SU-DHL-6 (cell line): ENCODE results near the gene MRPL57.

ENCODE experiments used
- H2AFZ ChIP-seq: fragments of 200-600 bp; sonication (generic); 2 replicates; pipeline ENCODE4 v1.6.1; 2014; ENCODE audit warnings: low read depth, mild to moderate bottlenecking, moderate library complexity, mixed read lengths, antibody characterized with exemption, low read length; ENCODE audit not compliant: severe bottlenecking
- H3F3A ChIP-seq: fragments of 200-600 bp; shearing (Covaris generic); 2 replicates; pipeline ENCODE4 v1.6.0; 2016; ENCODE audit warnings: antibody characterized with exemption, mild to moderate bottlenecking; ENCODE audit not compliant: insufficient read depth
- H3K27ac ChIP-seq: fragments of 200-600 bp; sonication (generic); 2 replicates; pipeline ENCODE4 v1.5.1; 2016; ENCODE audit warnings: low read depth, mild to moderate bottlenecking, low read length, moderate library complexity, mixed read lengths
- H3K27me3 ChIP-seq: fragments of 200-600 bp; sonication (generic), shearing (Covaris generic); 2 replicates; pipeline ENCODE4 v1.6.0; 2014; ENCODE audit warnings: mild to moderate bottlenecking, low read length
- H3K36me3 ChIP-seq: fragments of 200-600 bp; sonication (generic); 2 replicates; pipeline ENCODE4 v1.6.1; 2014; ENCODE audit warnings: mild to moderate bottlenecking, low read length, mixed read lengths
- H3K4me2 ChIP-seq: fragments of 300-600, 200-600 bp; shearing (Covaris generic), sonication (generic); 2 replicates; pipeline ENCODE4 v1.6.0; 2014; ENCODE audit warnings: low read length, low read depth, mild to moderate bottlenecking; ENCODE audit not compliant: poor library complexity, severe bottlenecking
- H3K4me3 ChIP-seq: fragments of 200-600 bp; sonication (generic); 2 replicates; pipeline ENCODE4 v1.5.1; 2014; ENCODE audit warnings: antibody characterized with exemption, low read length, mild to moderate bottlenecking, mixed read lengths; ENCODE audit not compliant: insufficient read depth, poor library complexity, severe bottlenecking
- H3K79me2 ChIP-seq: fragments of 200-600 bp; sonication (generic); 2 replicates; pipeline ENCODE4 v1.6.1; 2014; ENCODE audit warnings: mild to moderate bottlenecking, low read length, moderate library complexity; ENCODE audit not compliant: insufficient read depth
- H3K9ac ChIP-seq: fragments of 200-600 bp; sonication (generic); 2 replicates; pipeline ENCODE4 v1.7.0; 2014; ENCODE audit warnings: mild to moderate bottlenecking, low read length
- H3K9me2 ChIP-seq: fragments of 200-600 bp; sonication (generic); replicated peaks from 2 replicates; pipeline ENCODE4 v1.6.1; 2014; ENCODE audit warnings: low read length; ENCODE audit not compliant: insufficient read depth
- H3K9me3 ChIP-seq: fragments of 200-600 bp; sonication (generic); 2 replicates; pipeline ENCODE4 v1.6.1; 2014; ENCODE audit warnings: low read length, mixed read lengths; ENCODE audit not compliant: insufficient read depth
- H4K20me1 ChIP-seq: fragments of 200-600 bp; sonication (generic); 2 replicates; pipeline ENCODE4 v1.6.1; 2014; ENCODE audit warnings: low read depth, mild to moderate bottlenecking, antibody characterized with exemption, low read length, moderate library complexity, mixed read lengths
- EZH2phosphoT487 ChIP-seq: fragments of 200-600 bp; sonication (generic), shearing (Covaris generic); conservative IDR thresholded peaks from 2 replicates; pipeline ENCODE4 v1.6.1; 2018; ENCODE audit warnings: mild to moderate bottlenecking, antibody characterized with exemption, low read length, moderate library complexity, mixed read lengths
- TF ChIP-seq, protein P1 (sequence below): fragments of 200-600 bp; sonication (generic); IDR thresholded peaks from one replicate; pipeline ENCODE4 v1.5.1; 2017; ENCODE audit warnings: antibody characterized with exemption, mild to moderate bottlenecking, low read length, moderate library complexity; ENCODE audit not compliant: insufficient read depth, poor library complexity, severe bottlenecking

The MRPL57 gene

DNA sequence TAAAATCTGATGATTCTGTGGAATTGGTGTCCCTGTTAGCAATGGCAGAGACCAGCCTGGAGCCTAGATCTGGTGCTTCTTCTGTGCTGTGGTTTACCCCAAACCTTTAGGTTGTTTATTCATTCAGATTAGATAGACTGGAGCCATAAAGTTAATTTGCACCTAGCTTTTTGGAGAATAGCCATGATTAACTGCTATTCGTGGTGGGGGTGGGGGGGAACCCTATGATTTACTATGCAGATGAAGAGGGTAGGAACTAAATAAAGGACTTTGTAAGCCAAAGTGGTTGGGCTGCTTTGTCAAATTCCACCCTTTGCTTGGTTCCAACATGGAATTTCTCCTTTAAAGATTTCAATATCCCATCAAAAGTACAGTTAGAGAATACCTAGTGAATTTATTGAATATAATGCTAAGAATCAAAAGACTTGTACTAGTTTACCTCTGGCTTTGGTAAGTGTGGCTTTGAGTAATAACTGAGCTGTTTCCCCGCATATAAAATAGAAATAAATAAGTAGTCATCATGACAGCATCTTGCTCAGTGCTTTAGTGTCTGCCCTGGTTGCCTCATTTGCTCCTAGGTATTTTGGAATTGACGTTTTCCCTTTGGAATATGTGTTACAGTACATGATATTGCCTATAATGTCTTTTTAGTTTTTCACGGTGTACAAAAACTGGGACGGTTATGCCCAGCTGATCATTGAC lies 27.8 kb upstream of the MRPL57 start:
- no peaks in the 10 kb centered on the region; the same call in 1 of the 2 replicates for H4K20me1 ChIP-seq
- H3K4me3 ChIP-seq: no peak overlapping the region
- peaks cover 20% of the 10 kb centered on the region for H3K79me2 ChIP-seq
- H3K36me3 ChIP-seq: peaks cover 12% of the 10 kb centered on the region
- H3K27ac ChIP-seq: no peak overlapping the region
- no peak for TF ChIP-seq EZH2phosphoT487
- TF ChIP-seq, protein P1, sequence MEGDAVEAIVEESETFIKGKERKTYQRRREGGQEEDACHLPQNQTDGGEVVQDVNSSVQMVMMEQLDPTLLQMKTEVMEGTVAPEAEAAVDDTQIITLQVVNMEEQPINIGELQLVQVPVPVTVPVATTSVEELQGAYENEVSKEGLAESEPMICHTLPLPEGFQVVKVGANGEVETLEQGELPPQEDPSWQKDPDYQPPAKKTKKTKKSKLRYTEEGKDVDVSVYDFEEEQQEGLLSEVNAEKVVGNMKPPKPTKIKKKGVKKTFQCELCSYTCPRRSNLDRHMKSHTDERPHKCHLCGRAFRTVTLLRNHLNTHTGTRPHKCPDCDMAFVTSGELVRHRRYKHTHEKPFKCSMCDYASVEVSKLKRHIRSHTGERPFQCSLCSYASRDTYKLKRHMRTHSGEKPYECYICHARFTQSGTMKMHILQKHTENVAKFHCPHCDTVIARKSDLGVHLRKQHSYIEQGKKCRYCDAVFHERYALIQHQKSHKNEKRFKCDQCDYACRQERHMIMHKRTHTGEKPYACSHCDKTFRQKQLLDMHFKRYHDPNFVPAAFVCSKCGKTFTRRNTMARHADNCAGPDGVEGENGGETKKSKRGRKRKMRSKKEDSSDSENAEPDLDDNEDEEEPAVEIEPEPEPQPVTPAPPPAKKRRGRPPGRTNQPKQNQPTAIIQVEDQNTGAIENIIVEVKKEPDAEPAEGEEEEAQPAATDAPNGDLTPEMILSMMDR: no peak
- no peak overlapping the region for H3K9ac ChIP-seq
- H3K9me3 ChIP-seq: no peaks in the 10 kb centered on the region
- H3K9me2 ChIP-seq: no peaks in the 10 kb centered on the region
- no peak overlapping the region for H3K4me2 ChIP-seq
- H3F3A ChIP-seq: peaks cover 24% of the 10 kb centered on the region
- H2AFZ ChIP-seq: no peak overlapping the region
- H3K27me3 ChIP-seq: no peaks in the 10 kb centered on the region

DNA sequence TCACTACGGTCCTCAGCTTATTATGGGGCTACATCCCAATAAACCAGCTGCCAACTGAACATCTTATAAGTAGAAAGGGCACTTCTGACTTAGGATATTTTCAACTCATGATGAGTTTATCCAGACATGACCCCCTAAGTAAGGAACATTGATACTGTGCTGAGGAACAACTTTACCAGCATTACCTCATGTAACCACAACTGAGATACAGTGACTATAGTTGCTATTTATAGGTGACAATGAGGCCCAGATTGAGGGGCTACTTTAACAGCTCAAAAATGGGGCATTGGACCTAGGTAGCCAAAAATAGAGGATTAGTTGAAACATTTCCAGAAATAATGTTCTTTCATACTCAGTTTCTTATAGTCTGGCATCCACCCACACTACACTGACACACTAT lies 26.9 kb upstream of the MRPL57 start:
- peaks cover 24% of the 10 kb centered on the region for H3F3A ChIP-seq
- TF ChIP-seq, protein P1: no peak
- no peak for TF ChIP-seq EZH2phosphoT487
- no peak overlapping the region for H3K9ac ChIP-seq
- peaks cover 19% of the 10 kb centered on the region for H3K36me3 ChIP-seq
- no peaks in the 10 kb centered on the region for H3K9me3 ChIP-seq
- no peak overlapping the region for H3K27ac ChIP-seq
- no peaks in the 10 kb centered on the region for H3K9me2 ChIP-seq
- peaks cover 12% of the 10 kb centered on the region for H3K79me2 ChIP-seq
- H4K20me1 ChIP-seq: no peaks in the 10 kb centered on the region
- no peak overlapping the region for H3K4me3 ChIP-seq
- no peak overlapping the region for H3K4me2 ChIP-seq
- no peaks in the 10 kb centered on the region for H3K27me3 ChIP-seq
- no peak overlapping the region for H2AFZ ChIP-seq

DNA sequence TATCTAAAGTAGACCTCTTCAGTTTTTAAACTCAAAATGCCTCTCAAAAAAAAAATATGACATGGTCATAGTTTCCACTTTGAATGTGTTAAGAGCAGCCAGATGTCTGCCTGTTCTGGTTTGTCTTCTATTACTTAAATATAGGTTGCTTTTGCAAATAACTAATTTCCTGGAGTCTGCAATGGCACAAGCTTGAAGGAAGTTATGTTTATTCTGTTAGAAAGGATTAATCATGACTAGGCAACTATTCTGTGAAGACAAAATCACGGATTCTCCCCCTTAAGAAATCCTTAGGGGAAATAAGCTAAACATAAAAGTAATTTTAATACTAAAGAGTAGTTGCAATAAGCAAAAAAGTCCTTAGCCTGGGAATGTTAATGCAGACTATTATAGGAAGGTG lies 26.4 kb upstream of the MRPL57 start:
- Histone ChIP-seq H2AFZ (no peak overlapping the region), H3K4me3 (no peak overlapping the region), H4K20me1 (no peaks in the 10 kb centered on the region), H3K9me2 (no peaks in the 10 kb centered on the region), H3K36me3 (peaks cover 23% of the 10 kb centered on the region), H3K9me3 (no peaks in the 10 kb centered on the region), H3K27me3 (no peaks in the 10 kb centered on the region), H3K9ac (no peak overlapping the region), H3K4me2 (no peak overlapping the region), H3K27ac (no peak overlapping the region), H3F3A (peaks cover 24% of the 10 kb centered on the region), H3K79me2 (peaks cover 7% of the 10 kb centered on the region)
- TF ChIP-seq EZH2phosphoT487: no peak
- TF ChIP-seq, protein P1: no peak
